Hematopoietic multipotent progenitor cell treated with erythropoietin and hydrocortisone succinate and interleukin-3 and kit ligand, for 4 days (in vitro differentiated cells): ENCODE measurements around the gene NLE1.
"Not testable (repeated sequence)": the region's sequence is repeated elsewhere in the genome, so short reads cannot be mapped to it uniquely, and the experiment has no call there.

Source experiments
- DNase-seq: peaks from one replicate; pipeline ENCODE4 v3.0.0-alpha.2; 2015

The NLE1 gene

DNA sequence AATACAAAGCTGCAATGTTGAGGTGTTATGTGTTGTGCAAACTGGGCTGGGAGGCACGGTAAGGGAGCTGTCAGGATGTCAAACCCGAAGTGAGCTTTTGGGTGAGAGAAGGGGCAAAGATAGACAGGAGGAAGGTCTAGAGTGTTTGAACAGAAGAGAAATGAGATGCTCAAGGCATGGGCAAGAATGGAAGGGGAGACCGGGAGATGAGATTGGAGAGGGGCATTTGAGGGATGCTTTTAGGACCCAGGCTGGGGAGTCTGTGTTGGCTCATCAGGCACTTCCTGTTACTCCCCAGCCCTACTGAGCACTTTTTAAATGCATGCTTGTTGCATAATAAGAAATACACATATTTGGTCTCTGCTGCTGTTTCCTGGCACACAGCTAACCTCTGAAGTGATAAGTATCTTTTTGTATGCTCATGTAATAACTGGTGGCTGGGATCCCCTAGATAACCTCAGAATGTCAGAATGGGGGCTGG, 19.2 kb upstream of the NLE1 start:
- peak; percentile 80 for DNase-seq

DNA sequence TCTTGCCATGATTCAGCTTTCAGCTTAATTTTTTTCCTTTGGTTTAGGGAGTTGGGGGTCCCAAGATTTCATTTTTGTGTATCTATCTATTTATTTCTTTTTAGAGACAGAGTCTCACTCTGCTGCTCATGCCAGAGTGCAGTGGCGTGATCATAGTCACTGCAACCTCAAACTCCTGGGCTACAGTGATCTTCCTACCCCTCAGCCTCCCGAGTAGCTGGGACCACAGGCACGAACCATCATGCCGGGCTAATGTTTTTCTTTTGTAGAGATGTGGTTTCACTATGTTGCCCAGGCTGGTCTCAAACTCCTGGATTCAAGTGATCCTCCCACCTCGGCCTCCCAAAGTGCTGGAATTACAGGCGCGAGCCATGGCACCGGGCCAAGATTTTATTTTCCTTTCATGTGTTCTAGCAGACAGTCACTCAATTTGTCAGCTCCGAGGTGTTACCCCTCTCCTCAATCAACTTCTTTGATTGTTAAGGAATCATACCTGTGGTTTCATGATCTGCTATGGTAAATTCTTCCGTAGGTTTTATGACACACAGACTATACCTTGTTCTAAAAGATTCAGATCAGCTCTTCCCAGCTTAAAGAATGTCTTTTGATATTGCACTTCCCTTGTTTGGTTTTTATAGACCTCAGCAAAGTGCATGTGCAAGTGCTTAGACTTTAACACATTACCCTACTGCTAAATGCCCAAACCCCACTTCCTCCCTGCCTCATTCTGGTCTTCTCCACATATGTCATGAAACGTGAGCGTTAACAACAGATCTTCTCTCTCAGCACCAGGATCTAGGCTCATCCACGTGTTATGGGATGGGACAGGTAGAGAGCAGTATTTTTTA, 18.5 kb upstream of the NLE1 start:
- no peak for DNase-seq

DNA sequence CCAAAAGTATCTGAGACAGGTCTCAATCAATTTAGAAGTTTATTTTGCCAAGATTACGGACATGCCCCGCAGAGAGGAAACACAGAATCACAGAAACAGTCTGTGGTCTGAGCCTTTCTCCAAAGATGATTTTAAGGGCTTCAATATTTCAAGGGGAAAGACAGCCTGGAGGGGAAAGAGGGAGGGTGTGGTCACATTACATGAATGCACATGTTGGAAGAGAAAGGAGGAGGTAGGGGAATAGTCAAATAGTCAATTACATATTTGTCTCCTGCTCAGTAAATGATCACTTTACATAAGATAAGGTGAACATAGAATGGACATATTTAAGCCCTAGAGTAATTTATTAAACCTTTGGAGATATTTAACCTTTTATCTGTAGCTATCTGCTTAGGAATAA, 17.8 kb upstream of the NLE1 start:
- no peak for DNase-seq

DNA sequence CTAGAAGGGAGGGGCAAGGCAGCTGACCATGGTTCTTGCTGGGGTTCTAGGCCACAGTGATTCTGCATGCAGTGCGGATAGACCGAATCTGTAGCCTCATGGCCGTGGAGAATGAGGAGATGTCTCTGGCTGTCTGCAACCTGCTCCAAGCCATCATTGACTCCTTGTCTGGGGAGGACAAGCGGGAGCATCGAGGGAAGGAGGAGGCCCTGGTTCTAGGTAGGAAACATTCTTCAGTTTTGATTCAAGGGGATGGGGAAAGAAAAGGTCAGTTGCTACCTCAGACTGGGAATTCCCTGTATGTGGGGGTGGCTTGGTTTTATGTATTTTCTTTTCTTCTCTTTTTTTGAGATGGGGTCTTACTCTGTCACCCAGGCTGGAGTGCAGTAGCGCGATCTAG, 13.1 kb upstream of the NLE1 start:
- no peak for DNase-seq

DNA sequence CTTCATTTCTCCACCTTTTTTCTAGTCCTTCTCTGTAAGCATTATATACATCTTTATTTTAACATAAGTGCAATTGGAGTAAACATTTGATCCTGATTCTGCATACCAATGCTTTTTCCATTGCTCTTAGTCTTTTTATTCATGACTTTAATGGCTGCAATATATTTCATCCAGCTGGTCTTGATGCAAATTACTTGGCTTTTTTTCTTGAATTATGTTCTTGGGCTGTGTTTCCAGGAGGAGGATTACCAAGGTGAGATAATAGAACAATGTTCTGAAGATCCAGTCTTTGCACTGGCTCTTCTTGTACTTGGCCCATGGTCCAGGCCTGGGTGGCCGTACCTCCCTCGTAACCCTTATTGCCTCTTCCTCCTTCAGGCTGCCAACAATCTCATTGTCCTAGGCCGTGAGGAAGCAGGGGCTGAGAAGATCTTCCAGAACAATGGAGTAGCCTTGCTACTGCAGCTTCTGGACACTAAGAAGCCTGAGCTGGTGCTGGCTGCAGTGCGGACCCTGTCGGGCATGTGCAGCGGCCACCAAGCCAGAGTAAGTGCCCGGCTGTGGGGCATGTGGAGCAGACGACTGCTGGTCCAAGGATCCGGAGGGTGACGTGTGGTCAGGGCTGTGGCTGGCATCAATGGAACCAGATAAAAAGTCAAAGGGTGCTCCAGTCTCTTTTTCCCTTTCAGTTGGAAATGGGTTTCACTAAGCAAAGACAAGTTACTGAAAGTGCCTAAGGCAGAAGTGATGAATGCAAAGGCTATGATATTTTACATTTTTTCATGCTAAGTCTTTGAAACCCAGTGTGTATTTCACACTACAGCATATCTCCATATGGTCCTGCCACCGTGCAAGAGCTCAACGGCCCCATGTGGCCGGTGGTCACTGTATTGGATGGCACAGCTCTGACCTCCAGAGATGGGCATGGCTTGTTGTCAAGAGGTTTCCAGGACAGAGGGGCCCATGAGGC, 12.4 kb upstream of the NLE1 start:
- no peak for DNase-seq

DNA sequence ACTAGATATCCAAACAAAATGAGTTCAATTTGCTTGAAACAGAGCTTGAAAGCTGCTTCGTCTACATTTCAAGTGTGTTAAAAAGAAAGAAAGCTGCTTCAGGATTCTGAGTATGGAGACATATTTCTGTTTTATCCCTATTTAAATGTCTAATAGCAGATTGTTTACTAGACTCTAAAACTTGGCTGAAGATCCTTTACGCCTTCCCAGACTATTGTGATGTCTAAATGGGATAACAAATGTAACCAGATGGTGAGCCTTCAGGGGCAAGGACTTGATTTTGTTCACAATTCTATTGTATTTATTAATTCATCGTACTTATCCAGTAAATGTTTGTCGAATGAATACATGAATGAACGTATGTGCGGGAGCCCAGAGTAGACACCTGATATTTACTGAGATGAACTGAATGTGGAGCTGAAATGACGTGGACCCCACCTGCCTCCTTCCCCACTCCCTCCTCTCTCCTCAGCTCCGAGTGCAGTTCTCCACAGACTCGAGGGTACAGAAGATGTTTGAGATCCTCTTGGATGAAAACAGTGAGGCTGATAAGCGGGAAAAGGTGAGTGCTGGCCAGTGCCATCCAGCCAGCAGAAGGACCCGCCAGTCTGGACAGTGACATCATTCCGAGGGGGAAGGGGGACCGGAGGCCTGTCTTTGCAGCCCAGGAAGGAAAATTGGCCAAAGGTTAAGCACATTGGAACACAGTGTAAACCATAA, 10.5 kb upstream of the NLE1 start:
- DNase-seq: no peak

DNA sequence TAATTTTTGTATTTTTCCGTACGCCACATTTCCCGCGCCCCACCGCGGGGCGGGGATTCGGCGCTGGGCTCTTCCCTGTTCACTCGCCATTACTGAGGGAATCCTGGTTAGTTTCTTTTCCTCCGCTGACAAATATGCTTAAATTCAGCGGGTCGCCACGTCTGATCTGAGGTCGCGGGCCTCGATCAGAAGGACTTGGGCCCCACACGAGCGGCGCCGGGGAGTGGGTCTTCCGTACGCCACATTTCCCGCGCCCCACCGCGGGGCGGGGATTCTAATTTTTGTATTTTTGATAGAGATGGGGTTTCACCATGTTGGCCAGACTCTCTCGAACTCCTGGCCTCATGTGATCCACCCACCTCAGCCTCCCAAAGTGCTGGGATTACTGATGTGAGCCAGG, 9.0 kb upstream of the NLE1 start:
- DNase-seq: not testable (repeated sequence)

DNA sequence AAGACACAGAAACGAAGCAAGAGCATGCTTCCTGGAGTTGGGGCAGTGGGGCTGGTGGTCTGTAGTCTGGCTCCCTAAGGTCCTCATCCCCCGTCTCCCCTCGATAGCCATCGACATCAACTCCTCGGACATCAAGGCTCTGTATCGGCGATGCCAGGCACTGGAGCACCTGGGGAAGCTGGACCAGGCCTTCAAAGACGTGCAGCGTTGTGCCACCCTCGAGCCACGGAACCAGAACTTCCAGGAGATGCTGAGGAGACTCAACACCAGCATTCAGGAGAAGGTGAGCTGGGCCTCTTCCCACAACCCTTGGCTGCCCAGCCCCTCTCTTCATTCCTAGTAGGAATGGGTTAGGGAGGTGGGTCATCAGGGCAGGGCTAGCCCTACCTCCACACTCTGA, 7.8 kb upstream of the NLE1 start:
- DNase-seq: no peak

DNA sequence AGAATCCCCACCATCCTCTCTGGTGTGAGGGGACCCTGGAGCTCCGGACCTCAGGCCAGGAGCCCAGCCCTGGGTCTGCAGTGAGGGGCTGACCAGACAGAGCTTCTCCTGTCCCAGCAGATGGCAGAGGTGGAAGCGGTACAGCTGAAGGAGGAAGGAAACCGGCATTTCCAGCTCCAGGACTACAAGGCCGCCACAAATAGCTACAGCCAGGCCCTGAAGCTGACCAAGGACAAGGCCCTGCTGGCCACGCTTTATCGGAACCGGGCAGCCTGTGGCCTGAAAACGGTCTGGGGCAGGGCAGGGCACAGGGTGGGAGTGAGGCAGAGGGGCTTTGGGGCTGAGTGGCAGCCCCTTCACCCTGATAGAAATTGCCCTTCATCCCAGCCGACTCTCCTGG, 6.0 kb upstream of the NLE1 start:
- DNase-seq: no peak

DNA sequence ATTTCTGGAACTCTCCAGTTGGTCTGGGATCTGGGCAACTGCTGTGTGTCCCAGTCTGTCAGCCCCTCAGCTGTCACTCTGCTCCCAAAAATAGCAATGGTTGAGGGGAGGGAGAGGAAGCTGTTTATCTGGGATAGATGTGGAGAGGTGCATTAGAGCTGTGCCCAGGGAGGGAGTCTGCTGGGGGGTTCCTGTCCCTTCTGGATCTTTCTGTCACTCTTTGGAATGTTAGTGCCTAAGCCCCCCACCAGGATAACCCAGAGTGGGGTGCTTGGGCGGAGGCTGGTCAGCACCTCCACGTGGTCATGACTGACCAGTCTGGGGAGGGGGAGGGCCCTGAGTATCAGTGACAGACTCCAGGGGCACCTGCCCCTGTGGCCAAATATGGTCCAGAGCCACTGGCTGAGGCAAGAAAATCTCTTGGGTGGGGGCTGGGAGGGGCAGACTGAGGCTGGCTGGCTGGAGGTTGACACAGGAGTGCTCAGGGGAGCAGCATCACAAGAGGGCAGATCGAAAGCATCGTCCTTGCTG, 5.3 kb upstream of the NLE1 start, which contains the start of gene UNC45B:
Gene UNC45B (plus strand): TSS at position 443 of the 531 bp plus-strand sequence. CDS start 447 bp downstream, outside the sequence.
- no peak for DNase-seq

DNA sequence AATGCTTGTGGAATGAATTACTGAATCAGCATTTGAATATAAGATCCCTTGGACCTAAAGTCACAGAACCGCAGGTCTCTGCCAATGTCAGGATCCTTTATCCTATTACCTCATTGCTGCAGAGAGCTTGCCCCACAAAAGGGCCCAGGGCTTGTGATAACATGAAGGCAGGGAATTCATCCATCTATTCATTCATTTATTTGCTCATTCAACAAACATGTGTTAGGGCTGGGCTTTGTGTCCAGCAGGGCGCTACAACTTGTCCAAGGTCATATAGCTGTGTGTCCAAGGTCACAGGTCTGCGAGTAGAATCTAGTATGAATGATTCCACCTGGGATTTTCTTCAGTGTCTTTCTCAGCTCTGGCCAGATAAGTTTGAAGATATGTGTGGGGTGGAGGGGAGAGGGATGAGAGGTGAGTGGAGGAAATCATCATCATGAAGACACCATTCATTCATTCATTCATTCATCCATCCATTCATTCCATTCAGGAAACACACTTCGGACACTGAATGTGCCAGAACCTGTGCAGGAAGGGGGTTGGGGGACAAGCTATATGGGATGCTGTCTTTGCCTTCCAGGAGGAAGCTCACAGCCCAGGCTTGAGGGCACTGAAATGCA, 4.2 kb upstream of the NLE1 start:
- no peak for DNase-seq

DNA sequence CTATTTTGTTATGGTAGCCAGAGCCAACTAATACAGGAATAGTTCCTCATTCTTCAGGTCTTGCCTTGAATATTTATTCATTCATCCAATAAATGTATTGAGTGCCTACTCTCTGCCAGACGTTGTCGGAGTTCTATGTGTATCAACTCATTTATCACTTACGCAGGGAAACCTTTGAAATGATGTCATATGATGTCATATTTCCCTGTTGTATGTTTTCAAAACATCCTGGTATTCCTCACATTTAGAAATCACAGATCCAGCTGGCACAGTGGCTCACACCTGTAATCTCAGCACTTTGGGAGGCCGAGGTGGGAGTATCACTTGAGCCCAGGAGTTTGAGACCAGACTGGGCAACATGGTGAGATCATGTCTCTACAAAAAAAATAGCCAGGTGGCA, 2.7 kb upstream of the NLE1 start:
- DNase-seq: no peak

DNA sequence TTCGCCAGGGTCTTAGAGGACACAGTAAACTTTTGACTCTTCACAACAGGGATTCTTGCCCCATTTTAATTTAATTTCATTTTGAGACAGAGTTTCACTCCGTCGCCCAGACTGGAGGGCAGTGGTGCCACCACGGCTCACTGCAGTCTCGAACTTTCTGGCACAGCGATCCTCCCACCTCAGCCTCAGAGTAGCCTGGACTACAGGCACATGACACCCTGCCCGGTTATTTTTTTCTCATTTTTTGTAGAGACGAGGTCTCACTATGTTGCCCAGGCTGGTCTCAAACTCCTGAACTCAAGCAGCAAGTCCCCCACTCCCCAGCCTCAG, 329 bp upstream of the NLE1 start:
- DNase-seq: no peak

DNA sequence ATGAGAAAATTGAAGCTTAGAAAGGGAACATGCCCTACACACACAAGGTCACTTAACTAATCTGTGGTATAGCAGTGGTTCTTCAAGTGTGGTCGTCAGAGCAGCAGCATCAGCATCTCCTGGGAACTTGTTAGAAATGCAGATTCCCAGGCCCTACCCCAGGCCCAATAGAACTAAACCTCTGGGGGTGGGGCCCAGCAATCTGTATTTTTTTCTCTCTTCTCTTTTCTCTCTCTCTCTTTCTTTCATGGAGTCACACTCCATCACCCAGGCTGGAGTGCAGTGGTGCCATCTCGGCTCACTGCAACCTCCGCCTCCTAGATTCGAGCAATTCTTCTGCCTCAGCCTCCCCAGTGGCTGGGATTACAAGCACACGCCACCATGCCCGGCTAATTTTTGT, 3.9 kb downstream of the NLE1 start:
- no peak for DNase-seq

DNA sequence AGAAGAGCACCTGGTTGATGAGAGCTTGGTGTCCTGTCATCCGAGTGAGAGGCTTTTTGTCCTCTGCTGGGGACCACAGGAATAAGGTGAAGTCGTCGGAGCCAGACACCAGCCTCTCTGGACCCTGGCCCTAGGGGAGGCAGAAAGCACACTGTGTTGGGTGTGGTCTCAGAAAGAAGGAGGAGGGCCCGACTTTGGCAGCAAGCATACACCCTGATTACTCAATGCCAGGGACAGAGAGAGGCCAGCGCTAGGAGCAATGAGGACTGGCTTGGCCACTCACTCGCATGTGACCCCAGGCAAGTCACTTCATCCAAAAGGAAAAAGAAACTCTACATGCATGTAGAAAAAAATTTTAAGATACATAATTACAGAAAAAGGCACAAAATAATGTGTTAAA, 6.8 kb downstream of the NLE1 start:
- DNase-seq: no peak

DNA sequence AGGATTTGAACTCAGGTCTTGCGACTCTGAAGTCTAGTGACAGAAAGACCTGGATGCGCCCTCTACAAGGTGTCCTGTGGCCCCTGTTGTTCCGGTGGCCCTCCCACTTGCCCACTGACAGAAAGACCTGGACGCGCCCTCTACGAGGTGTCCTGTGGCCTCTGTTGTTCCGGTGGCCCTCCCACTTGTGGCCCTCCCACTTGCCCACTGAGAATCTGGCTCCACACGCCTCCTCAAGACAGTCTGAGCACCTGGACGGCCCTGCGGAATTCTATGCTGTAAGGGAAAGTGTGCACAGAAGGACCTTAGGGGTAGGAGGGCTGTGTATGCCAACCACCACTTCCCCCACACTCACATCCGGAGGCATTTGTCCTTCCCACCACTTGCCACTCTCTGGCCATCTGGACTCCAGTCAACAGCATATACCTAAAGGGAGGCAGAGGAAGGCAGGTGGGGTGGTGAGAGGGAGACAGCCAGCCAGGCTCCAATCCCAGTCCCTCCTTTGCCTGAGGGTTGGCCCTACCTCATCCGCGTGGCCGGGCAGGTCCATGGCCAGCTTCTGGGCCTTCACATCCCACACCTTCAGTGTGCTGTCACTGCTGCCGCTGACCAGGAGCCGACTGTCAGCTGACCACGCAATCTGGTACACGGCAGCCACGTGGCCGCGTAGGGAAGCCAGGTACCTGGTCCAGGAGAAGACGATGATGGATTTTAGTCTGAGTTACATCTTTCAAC, 9.1 kb downstream of the NLE1 start:
- DNase-seq: no peak

DNA sequence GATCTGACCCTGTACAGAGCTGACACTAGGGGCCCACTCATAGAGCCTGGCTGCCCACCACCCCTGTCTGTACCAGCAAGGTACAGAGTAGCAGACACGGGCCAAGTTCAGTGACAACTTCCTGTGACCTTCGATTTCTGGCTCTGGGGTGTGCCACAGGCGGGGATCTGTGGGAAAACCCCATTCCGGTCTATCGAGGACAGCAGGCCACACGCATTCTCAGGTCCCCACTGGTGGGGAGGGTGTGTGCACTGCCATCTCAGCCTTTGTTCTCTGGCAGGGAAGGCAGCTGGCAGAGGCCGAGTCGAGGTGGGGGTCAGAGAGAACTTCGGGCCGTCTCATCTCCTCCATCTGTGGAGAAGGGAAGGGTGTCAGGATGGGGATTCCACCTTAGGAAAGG, 10.0 kb downstream of the NLE1 start:
- no peak for DNase-seq

DNA sequence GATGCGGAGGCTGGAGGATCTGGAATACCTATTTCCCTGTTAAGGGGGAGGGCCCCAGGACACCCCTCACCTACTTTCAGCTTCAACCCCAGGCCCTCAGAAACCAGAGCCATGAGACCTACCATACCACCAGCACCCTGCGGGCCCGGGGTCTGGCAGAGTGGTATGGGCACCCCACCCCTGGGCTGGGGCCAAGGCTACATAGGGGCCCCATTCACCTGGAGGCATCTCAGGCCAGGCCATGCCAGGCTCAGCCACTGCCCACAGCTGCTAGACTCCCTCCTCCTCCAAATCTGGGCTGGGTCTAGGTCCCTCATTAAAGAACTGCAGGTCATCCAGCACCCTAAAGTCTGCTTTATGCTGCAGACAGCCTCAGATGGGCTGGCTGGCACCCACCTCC, 11.7 kb downstream of the NLE1 start:
- DNase-seq: no peak

DNA sequence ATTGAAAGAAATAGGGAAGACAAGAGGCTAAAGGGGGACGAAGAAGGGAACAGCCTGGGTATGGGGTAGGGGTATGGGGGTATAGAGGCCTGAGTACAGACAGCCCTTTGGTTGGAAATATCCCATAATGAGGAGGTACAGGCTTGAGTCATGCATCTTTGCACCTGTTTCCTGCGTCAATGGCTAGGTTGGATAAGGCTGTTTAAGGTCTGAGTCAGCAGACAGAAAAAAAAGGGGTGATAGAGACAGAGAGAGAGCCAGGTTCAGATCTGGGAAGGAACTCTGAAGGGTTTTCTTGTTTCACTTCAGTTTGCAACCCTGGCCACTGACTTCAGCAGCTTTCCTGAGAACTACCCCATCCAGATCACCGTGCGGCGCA, 12.1 kb downstream of the NLE1 start:
- DNase-seq: peak; percentile 32

DNA sequence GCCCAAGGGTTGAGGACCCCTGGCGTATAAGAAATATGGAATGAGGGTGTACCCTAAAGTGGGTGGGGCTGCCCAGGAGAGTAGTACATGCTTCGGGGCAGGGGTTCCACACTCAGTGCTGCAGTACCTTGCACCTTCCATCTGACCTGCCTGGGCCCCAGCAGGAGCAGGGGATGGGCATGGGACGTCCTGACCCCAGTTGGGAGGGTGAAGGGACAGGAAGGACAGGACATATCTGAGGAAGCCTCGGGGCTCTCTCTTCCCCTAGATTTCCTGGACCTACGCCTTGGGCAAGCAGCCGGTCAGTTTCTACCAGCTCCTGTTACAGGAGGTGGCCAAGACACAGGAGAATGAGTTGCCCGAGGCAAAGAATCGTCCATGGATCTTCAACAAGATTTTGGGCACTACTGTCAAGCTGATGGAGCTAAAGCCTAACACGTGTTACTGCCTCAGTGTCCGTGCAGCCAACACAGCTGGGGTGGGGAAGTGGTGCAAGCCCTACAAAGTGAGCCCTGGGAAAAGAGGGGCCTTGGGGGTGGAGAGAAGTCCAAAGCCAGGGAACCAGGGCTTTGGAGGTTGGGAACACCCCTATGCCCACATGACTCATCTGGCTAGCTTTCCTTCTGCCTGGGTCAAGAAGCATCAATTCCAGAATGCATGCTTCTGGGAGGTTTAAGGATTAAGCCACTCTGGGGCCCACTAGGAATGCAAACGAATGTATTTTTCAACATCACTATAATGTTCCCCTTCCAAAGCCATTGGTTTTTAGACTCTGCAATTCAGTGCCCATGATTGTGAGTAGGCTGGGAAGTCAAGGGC, 12.7 kb downstream of the NLE1 start:
- DNase-seq: no peak
